ENCODE measurements around the gene ARSG. TPM values are rescaled to one million over a fixed set of nuclear protein-coding genes. Genes with fewer than 3 reads are reported as not detected.
A peak's percentile ranks its signal among the peaks of the same experiment; 100 is the strongest.

The ARSG gene
- polyA plus RNA-seq, 2 of the 4 experiments (the other 2 are of a cell fraction), result 0.57 to 1.7 TPM

DNA sequence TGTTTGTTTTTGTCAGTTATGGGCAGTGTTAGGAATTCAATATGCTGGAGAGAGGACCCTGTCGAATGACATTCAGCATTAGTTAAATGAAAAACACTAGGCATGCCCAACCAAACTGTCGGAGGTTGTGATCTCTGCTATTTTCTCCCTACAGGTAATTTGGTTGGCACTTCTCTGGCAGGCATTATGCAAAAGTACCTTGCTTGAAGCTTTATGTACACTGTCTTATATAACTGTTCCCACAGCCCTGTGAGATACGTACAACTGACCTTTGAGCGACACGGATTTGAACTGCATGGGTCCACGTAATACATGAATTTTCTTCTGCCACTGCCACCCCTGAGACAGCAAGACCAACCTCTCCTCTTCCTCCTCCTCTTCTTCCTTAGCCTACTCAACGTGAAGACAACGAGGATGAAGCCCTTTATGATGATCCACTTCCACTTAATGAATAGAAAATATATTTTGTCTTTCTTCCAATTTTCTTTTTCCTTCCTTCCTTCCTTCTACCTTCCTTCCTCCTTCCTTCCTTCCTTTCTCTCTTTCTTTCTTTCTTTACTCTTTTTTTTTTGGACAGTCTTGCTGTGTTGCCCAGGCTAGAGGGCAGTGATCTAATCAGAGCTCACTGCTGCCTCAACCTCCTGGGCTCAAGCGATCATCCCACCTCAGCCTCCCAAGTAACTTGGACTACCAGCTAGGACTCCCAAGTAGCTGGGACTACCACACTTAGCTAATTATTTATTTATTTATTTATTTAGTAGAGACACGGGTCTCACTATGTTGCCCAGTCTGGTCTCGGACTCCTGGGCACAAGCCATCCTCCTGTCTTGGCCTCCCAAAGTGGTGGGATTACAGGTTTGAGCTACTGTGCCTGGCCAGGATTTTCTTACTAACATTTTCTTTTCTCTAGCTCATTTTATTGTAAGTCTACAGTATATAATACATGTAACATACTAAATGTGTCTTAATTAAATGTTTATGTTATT lies 88.7 kb downstream of the ARSG start:
- Histone ChIP-seq H3K9me3 (no peaks in the 10 kb centered on the region), H3K4me2 (peak overlapping the region; percentile 15; the same call in 1 of the 3 replicates), H3K27ac (peak overlapping the region; percentile 84 to 86), H3K4me3 (no peak overlapping the region), H3K4me1 (peaks cover 65% of the 10 kb centered on the region)
- ChIA-PET POLR2A (interaction anchor here (0.7 kb wide), 1 partner anchor 89 kb away, joined by 3 read pairs; the partner anchor contains the start of genes ARSG and SLC16A6), CTCF (interaction anchor here (0.9 to 1.4 kb wide), 4 partner anchors 17 to 56 kb away, joined by 3 to 9 read pairs (median 4); no protein-coding TSS in a partner anchor)
- TF ChIP-seq CHD4 (IDR thresholded peaks at IDR 0.05; ENCODE audit: borderline replicate concordance) (no peak), ZNF302 (CRISPR knock-in tag; IDR thresholded peaks at IDR 0.05) (no peak), SMC3 (IDR thresholded peaks at IDR 0.05) (no peak), FOXS1 (CRISPR knock-in tag; IDR thresholded peaks at IDR 0.05) (no peak)
- DNase-seq (ENCODE audit: low read depth in 1 of 2, low spot score in 1 of 2), result no peak
- FAIRE-seq, result no peak
- 88% methylated on average over 11 of the region's 11 CpGs for WGBS (ENCODE audit: missing lambda C conversion rate)
- ATAC-seq, result no peak

DNA sequence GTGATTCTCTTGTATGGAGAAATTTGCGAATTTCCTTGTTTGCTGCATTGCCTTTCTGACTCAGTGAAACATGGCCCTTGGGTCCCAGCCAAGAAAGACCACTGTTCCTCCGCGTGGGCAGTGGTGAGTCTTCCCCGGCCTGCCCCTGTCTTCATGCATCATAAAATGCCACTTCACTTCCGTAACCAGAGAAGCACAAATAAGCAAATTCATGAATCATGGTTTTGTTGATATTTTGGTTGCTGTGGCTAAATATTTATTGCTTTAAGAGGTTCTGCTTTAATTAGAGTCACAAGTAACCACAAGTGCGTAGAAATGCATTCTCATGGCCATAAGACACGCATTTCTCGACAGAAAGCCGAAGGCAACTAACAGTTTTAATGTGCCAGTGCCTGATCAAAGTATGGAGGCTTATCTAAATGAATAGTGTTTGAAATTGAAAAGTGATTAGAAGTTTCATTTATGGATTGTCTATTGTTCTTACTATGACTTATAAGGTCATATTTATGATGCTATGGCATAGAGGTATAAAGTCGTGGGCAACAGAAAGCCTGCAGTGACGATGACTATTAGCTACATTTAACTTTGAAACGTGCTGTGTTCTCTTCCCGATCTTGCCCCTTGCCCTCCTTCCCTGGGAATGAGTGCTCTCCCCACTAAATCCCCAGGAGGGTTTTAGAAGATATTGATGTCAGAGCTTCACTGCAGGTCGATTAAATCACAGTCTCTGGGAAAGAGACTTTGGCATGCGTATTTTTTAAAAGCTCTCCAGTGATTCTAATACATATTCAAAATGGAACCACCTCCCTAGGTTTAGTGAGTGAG lies 90.0 kb downstream of the ARSG start:
- Histone ChIP-seq H3K4me2 (peak overlapping the region; percentile 15), H3K9me3 (no peaks in the 10 kb centered on the region), H3K4me3 (no peak overlapping the region), H3K4me1 (peaks cover 65% of the 10 kb centered on the region), H3K27ac (peak overlapping the region; percentile 84 to 86)
- FAIRE-seq (no peak), ATAC-seq (peak in 1 of 2 experiments; percentile 36; a peak in 3 of 6 replicates), DNase-seq (ENCODE audit: low read depth in 1 of 2, low spot score in 1 of 2) (peak in 1 of 2 experiments; percentile 84)
- POLR2A ChIA-PET, result no interaction called here
- CTCF ChIA-PET, result interaction anchor here (0.8 to 1.5 kb wide), 5 partner anchors 10 to 177 kb away, joined by 3 to 8 read pairs (median 4); no protein-coding TSS in a partner anchor
- WGBS (ENCODE audit: missing lambda C conversion rate), result 55% methylated on average over 15 of the region's 15 CpGs
- TF ChIP-seq, protein P1, sequence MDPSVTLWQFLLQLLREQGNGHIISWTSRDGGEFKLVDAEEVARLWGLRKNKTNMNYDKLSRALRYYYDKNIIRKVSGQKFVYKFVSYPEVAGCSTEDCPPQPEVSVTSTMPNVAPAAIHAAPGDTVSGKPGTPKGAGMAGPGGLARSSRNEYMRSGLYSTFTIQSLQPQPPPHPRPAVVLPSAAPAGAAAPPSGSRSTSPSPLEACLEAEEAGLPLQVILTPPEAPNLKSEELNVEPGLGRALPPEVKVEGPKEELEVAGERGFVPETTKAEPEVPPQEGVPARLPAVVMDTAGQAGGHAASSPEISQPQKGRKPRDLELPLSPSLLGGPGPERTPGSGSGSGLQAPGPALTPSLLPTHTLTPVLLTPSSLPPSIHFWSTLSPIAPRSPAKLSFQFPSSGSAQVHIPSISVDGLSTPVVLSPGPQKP (IDR thresholded peaks at IDR 0.05; ENCODE audit: low read depth, low read length), result no peak
- no peak for TF ChIP-seq POLR2AphosphoS2 (conservative IDR thresholded peaks at IDR 0.05; ENCODE audit: low read length)
- TF ChIP-seq RNF2 (IDR thresholded peaks at IDR 0.05; ENCODE audit: borderline replicate concordance, low read depth), result no peak
- TF ChIP-seq CBX2 (IDR thresholded peaks at IDR 0.05; ENCODE audit: borderline replicate concordance, low read depth), result no peak
- TF ChIP-seq HMGXB4 (CRISPR knock-in tag; IDR thresholded peaks at IDR 0.05; ENCODE audit: borderline replicate concordance), result no peak
- TF ChIP-seq SREBF2 (IDR thresholded peaks at IDR 0.05), result no peak
- no peak for TF ChIP-seq ZC3H11A (IDR thresholded peaks at IDR 0.05)
- TF ChIP-seq KDM5A (IDR thresholded peaks at IDR 0.05), result no peak
- TF ChIP-seq EHMT2 (IDR thresholded peaks at IDR 0.05; ENCODE audit: low read depth), result no peak
- TF ChIP-seq POLR2A (IDR thresholded peaks at IDR 0.05; ENCODE audit: low read length), result no peak
- no peak for TF ChIP-seq TP53 (CRISPR knock-in tag; IDR thresholded peaks at IDR 0.05)
- TF ChIP-seq HOXB5 (CRISPR knock-in tag; IDR thresholded peaks at IDR 0.05), result peak; percentile 51; the same call in 1 of the 2 replicates
- TF ChIP-seq ZFP36 (IDR thresholded peaks at IDR 0.05; ENCODE audit: borderline replicate concordance, partially characterized antibody), result no peak
- no peak for TF ChIP-seq E2F6 (IDR thresholded peaks at IDR 0.05; ENCODE audit: borderline replicate concordance, low read depth)
- no peak for TF ChIP-seq TFCP2L1 (CRISPR knock-in tag; IDR thresholded peaks at IDR 0.05)
- no peak for TF ChIP-seq FOSL2 (IDR thresholded peaks at IDR 0.05)
- TF ChIP-seq FOSL2 (CRISPR knock-in tag; IDR thresholded peaks at IDR 0.05), result peak; percentile 92
- no peak for TF ChIP-seq HDAC2 (IDR thresholded peaks at IDR 0.05)
- no peak for TF ChIP-seq GATA3 (IDR thresholded peaks at IDR 0.05; ENCODE audit: borderline replicate concordance)
- no peak for TF ChIP-seq BHLHE40 (IDR thresholded peaks at IDR 0.05; ENCODE audit: low read depth, low read length)
- TF ChIP-seq RAD21 (conservative IDR thresholded peaks at IDR 0.05 in 1 of 2, IDR thresholded peaks at IDR 0.05 in 1 of 2), result no peak
- 0 out of 2 replicates have a peak, but pooled peaks have one; percentile 2 for TF ChIP-seq NFE2L2 (conservative IDR thresholded peaks at IDR 0.05; ENCODE audit: low read length)
- TF ChIP-seq EHF (CRISPR knock-in tag; IDR thresholded peaks at IDR 0.05), result no peak
- no peak for TF ChIP-seq NPAS2 (CRISPR knock-in tag; IDR thresholded peaks at IDR 0.05; ENCODE audit: borderline replicate concordance)
- no peak for TF ChIP-seq ATOH8 (CRISPR knock-in tag; IDR thresholded peaks at IDR 0.05; ENCODE audit: low read depth)
- no peak for TF ChIP-seq CHD2 (IDR thresholded peaks at IDR 0.05; ENCODE audit: low read length, partially characterized antibody)
- no peak for TF ChIP-seq FOXS1 (CRISPR knock-in tag; IDR thresholded peaks at IDR 0.05)
- no peak for TF ChIP-seq HOXA7 (CRISPR knock-in tag; IDR thresholded peaks at IDR 0.05)
- TF ChIP-seq RCOR1 (IDR thresholded peaks at IDR 0.05; ENCODE audit: low read depth, low read length), result no peak
